CD14-positive monocyte (primary cell): Measurements from ENCODE around the gene CTNNBL1. TPM values are rescaled to one million over a fixed set of nuclear protein-coding genes. Genes with fewer than 3 reads are reported as not detected.
A peak's percentile ranks its signal among the peaks of the same experiment; 100 is the strongest.

ENCODE experiments used
- DNase-seq, 3 donors: peaks; one replicate each; pipeline ENCODE4 v3.0.0-alpha.2; 2011 to 2022
- H2AFZ ChIP-seq: 2 replicates; pipeline ENCODE4 v1.6.0; 2012; ENCODE audit warnings: mild to moderate bottlenecking, low read depth, low read length, inconsistent platforms; ENCODE audit not compliant: insufficient read depth, poor library complexity, severe bottlenecking
- H3K27ac ChIP-seq, 2 donors: 1 replicate in 1 of 2; 2 replicates in 1 of 2; pipeline ENCODE4 v1.5.1; 2012 to 2013; ENCODE audit warnings: low read length in 2 of 2, control low read depth in 1 of 2, inconsistent platforms in 1 of 2, low read depth in 1 of 2, mild to moderate bottlenecking in 1 of 2
- H3K27me3 ChIP-seq, 2 donors: one replicate each; pipeline versions ENCODE4 v1.6.0 to v1.6.1; 2011 to 2013; ENCODE audit warnings: low read length in 2 of 2; ENCODE audit not compliant: control insufficient read depth in 2 of 2, insufficient read depth in 2 of 2
- H3K36me3 ChIP-seq, 2 donors: replicated peaks in 1 of 2; 1 replicate in 1 of 2; 2 replicates in 1 of 2; pipeline versions ENCODE4 v1.5.1 to v1.6.1; 2012 to 2013; ENCODE audit warnings: low read length in 2 of 2, control low read depth in 1 of 2, inconsistent platforms in 1 of 2, mild to moderate bottlenecking in 1 of 2; ENCODE audit not compliant: insufficient read depth in 2 of 2, control insufficient read depth in 1 of 2
- H3K4me1 ChIP-seq, 2 donors: 1 replicate in 1 of 2; 2 replicates in 1 of 2; pipeline versions ENCODE4 v1.5.1 to v1.6.1; 2012 to 2013; ENCODE audit warnings: low read length in 2 of 2, control low read depth in 1 of 2, inconsistent platforms in 1 of 2, mild to moderate bottlenecking in 1 of 2, moderate library complexity in 1 of 2; ENCODE audit not compliant: insufficient read depth in 2 of 2, control insufficient read depth in 1 of 2
- H3K4me2 ChIP-seq: replicated peaks from 2 replicates; pipeline ENCODE3; 2012; ENCODE audit warnings: low read length, moderate library complexity, mild to moderate bottlenecking; ENCODE audit not compliant: poor library complexity, severe bottlenecking; ENCODE audit errors: extremely low read depth
- H3K4me3 ChIP-seq, 3 experiments: fragments of 200-600 bp in 1 of 3; sonication (generic) in 1 of 3; replicated peaks in 1 of 3; 1 replicate in 2 of 3; 2 replicates in 1 of 3; pipeline ENCODE4 v1.5.1; 2011 to 2013; ENCODE audit warnings: low read length in 3 of 3, mild to moderate bottlenecking in 3 of 3, control low read depth in 2 of 3, low read depth in 2 of 3, inconsistent platforms in 1 of 3, moderate library complexity in 1 of 3
- H3K79me2 ChIP-seq: 2 replicates; pipeline ENCODE4 v1.6.0; 2012; ENCODE audit warnings: mild to moderate bottlenecking, control low read depth, inconsistent platforms, low read length, moderate library complexity; ENCODE audit not compliant: insufficient read depth
- H3K9ac ChIP-seq: 2 replicates; pipeline ENCODE4 v1.6.0; 2017; ENCODE audit warnings: low read length, mild to moderate bottlenecking; ENCODE audit not compliant: insufficient read depth, poor library complexity, severe bottlenecking
- H3K9me3 ChIP-seq, 2 donors: replicated peaks in 1 of 2; 1 replicate in 1 of 2; 2 replicates in 1 of 2; pipeline versions ENCODE4 v1.5.1 to v1.6.1; 2012 to 2013; ENCODE audit warnings: low read length in 2 of 2, control low read depth in 1 of 2; ENCODE audit not compliant: control insufficient read depth in 1 of 2, insufficient read depth in 1 of 2
- H4K20me1 ChIP-seq: 2 replicates; pipeline ENCODE4 v1.6.0; 2012; ENCODE audit warnings: mild to moderate bottlenecking, low read length, control low read depth, moderate library complexity; ENCODE audit not compliant: insufficient read depth
- H3K27ac Mint-ChIP-seq, 7 donors: one replicate each; pipeline ENCODE4 v1.8.0; 2020; ENCODE audit warnings: mild to moderate bottlenecking in 7 of 7, mixed read lengths in 7 of 7, moderate library complexity in 6 of 7, inconsistent platforms in 2 of 7
- H3K27me3 Mint-ChIP-seq, 3 donors: one replicate each; pipeline ENCODE4 v1.8.0; 2021 to 2022; ENCODE audit warnings: low read depth in 3 of 3, mild to moderate bottlenecking in 3 of 3, mixed read lengths in 3 of 3, moderate library complexity in 3 of 3, inconsistent platforms in 1 of 3
- H3K36me3 Mint-ChIP-seq, 2 donors: one replicate each; pipeline ENCODE4 v1.8.0; 2020; ENCODE audit warnings: mixed read lengths in 2 of 2, inconsistent platforms in 1 of 2, mild to moderate bottlenecking in 1 of 2
- H3K4me1 Mint-ChIP-seq: one replicate; pipeline ENCODE4 v1.8.0; 2020; ENCODE audit warnings: mild to moderate bottlenecking, mixed read lengths
- H3K4me3 Mint-ChIP-seq, 2 donors: one replicate each; pipeline ENCODE4 v1.8.0; 2020; ENCODE audit warnings: mild to moderate bottlenecking in 2 of 2, mixed read lengths in 2 of 2, moderate library complexity in 1 of 2
- H3K9me3 Mint-ChIP-seq, 7 donors: one replicate each; pipeline ENCODE4 v1.8.0; 2020 to 2022; ENCODE audit warnings: mixed read lengths in 7 of 7, mild to moderate bottlenecking in 6 of 7, moderate library complexity in 6 of 7, inconsistent platforms in 2 of 7
- CTCF ChIP-seq: fragments of 200-600 bp; IDR thresholded peaks from one replicate; pipeline ENCODE4 v1.8.0; 2022; ENCODE audit warnings: antibody characterized with exemption, mild to moderate bottlenecking
- WGBS: methylation state at CpG from one replicate; pipeline ENCODE4 v1.1.5; 2013; ENCODE audit warnings: missing lambda C conversion rate; ENCODE audit not compliant: insufficient coverage; 5-methylcytosine and 5-hydroxymethylcytosine counted together
- intact Hi-C, 2 donors: fragments of 100-400 bp; cut with micrococcal nuclease; formaldehyde crosslinking; loops; one replicate each; pipeline versions ENCODE4 v1.15.0 to v1.15.1; 2023
- polyA plus RNA-seq, 3 donors: library from polyadenylated mRNA; depleted of rRNA in 1 of 3; unstranded in 2 of 3; stranded (reverse) in 1 of 3; fragments of 300-500 nt in 2 of 3; fragments of >200 nt in 1 of 3; fragmentation: Illumina TruSeq in 2 of 3; gene quantifications; 1 replicate in 2 of 3; 2 replicates in 1 of 3; pipeline ENCODE4 v1.2.3, GENCODE V29; 2012 to 2021

CTNNBL1 gene
- polyA plus RNA-seq, 3 donors: 35.5 to 83.2 (median 77.3) TPM

- intact Hi-C loops: no loop called here
- Histone ChIP-seq H3K4me3 (no peak overlapping the region), H2AFZ (no peak overlapping the region), H3K79me2 (no peaks in the 10 kb centered on the region), H3K27ac (no peak overlapping the region), H3K4me2 (no peak overlapping the region), H3K9ac (no peak overlapping the region), H3K4me1 (no peaks in the 10 kb centered on the region), H3K9me3 (no peaks in the 10 kb centered on the region), H3K27me3 (no peaks in the 10 kb centered on the region), H3K36me3 (no peaks in the 10 kb centered on the region), H4K20me1 (no peaks in the 10 kb centered on the region)
- no peak for DNase-seq
- Mint-ChIP-seq H3K4me3 (no peak overlapping the region), H3K4me1 (peaks cover 4% of the 10 kb centered on the region), H3K9me3 (peaks cover 0 to 2% (median 0%) of the 10 kb centered on the region in 7 donors), H3K36me3 (no peaks in the 10 kb centered on the region), H3K27me3 (peaks cover 4 to 7% (median 4%) of the 10 kb centered on the region in 3 donors), H3K27ac (peak overlapping the region in 1 of 7 donors; percentile 0)
- WGBS: no CpG with 5 or more reads among the region's 5 CpGs
- TF ChIP-seq CTCF: no peak
Observed at GRCh38 chr20:37890108-37890507, 196.3 kb downstream of the CTNNBL1 start.

GRCh38 chr20:37890643-37891042, 196.8 kb downstream of the CTNNBL1 start:
- no peaks in the 10 kb centered on the region for H3K9me3 ChIP-seq
- H3K4me2 ChIP-seq: no peak overlapping the region
- no peak for TF ChIP-seq CTCF
- no peak overlapping the region for H3K9ac ChIP-seq
- H3K27ac ChIP-seq: no peak overlapping the region
- H4K20me1 ChIP-seq: no peaks in the 10 kb centered on the region
- H3K79me2 ChIP-seq: no peaks in the 10 kb centered on the region
- no peaks in the 10 kb centered on the region for H3K36me3 Mint-ChIP-seq
- peaks cover 0 to 2% (median 0%) of the 10 kb centered on the region in 7 donors for H3K9me3 Mint-ChIP-seq
- no peak overlapping the region for H3K4me3 ChIP-seq
- peaks cover 4% of the 10 kb centered on the region for H3K4me1 Mint-ChIP-seq
- intact Hi-C loops: no loop called here
- H3K27ac Mint-ChIP-seq: no peak overlapping the region
- 93% methylated on average over 13 of the region's 13 CpGs for WGBS
- no peak overlapping the region for H2AFZ ChIP-seq
- no peaks in the 10 kb centered on the region for H3K27me3 ChIP-seq
- H3K4me1 ChIP-seq: no peaks in the 10 kb centered on the region
- H3K4me3 Mint-ChIP-seq: no peak overlapping the region
- no peaks in the 10 kb centered on the region for H3K36me3 ChIP-seq
- H3K27me3 Mint-ChIP-seq: peaks cover 4 to 6% (median 4%) of the 10 kb centered on the region in 3 donors
- no peak for DNase-seq
